ENCODE data around the gene AHI1. TPM values are rescaled to one million over a fixed set of nuclear protein-coding genes. Genes with fewer than 3 reads are reported as not detected.

Gene AHI1
- total RNA-seq, 2 experiments from 2014 or later: 10.8 to 14.0 TPM

DNA sequence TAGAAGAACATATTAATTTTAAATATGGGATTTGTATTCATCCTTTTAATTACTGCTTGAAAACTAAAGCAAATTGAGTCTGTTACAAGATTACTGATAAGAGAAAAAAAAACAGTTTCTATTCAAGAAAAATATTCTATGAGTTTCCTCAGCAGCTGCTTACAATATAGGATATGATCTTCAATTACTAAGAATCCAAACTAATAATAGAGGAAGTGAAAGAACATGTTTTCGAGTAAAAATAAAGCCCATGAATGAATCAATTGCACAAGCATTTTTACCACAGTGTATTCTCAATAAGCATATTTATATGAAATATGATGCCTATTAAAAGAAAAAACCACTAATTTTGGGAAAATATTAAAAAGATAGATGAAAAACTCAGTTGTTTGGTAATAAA is 63.4 kb downstream of the AHI1 start:
- no peak for DNase-seq
- Mint-ChIP-seq H3K9me3 (peaks cover 3% of the 10 kb centered on the region), H3K27ac (no peak overlapping the region), H3K4me1 (peaks cover 3% of the 10 kb centered on the region), H3K4me3 (no peak overlapping the region), H3K36me3 (ENCODE audit: low read depth) (peaks cover 2% of the 10 kb centered on the region), H3K27me3 (no peaks in the 10 kb centered on the region)
- POLR2A ChIA-PET: no interaction called here
- CTCF ChIA-PET: no interaction called here

DNA sequence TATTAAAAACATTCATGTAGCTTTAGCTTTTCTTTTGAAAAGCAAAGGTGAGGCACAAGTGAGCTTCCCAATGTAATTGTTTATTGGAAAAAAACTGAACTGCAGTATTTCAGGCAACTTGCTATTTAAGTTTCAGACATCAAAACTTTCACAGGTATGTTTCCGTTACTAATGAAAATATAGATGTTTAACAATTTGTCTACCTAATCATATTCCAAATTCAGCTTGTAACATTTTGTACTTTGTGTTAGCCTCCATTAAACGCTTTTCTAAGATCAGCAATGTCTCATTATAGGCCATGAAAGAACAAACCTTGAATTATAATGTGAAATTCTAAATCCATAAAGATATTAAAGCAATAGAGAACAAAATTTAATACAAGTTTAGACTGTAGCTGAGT is 69.5 kb downstream of the AHI1 start:
- H3K4me3 Mint-ChIP-seq: no peak overlapping the region
- DNase-seq: no peak
- H3K9me3 Mint-ChIP-seq: no peaks in the 10 kb centered on the region
- POLR2A ChIA-PET: no interaction called here
- peaks cover 9% of the 10 kb centered on the region for H3K4me1 Mint-ChIP-seq
- no peaks in the 10 kb centered on the region for H3K27me3 Mint-ChIP-seq
- no peak overlapping the region for H3K27ac Mint-ChIP-seq
- CTCF ChIA-PET: interaction anchor here (0.6 to 1.5 kb wide), 2 partner anchors 10 to 806 kb away, joined by 3 to 6 read pairs; no protein-coding TSS in a partner anchor
- peaks cover 2% of the 10 kb centered on the region for H3K36me3 Mint-ChIP-seq (ENCODE audit: low read depth)

DNA sequence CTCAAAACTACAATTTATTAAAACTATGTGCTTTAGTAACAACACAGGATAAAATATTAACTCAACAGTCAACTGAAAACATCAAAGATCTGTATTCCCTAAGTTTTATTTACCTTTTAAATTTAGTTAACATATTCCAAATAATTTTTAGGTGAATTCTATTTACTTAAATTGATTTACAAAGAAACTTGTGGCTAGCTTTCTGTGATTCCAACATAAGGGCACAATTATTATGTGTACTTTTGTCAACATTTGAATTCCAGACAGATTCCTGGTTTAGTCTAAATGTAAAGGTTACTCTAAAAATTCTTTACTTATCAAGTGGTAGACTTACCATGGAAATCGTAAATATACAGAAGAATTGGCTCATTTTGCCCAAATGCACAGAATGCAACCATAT is 70.7 kb downstream of the AHI1 start:
- Mint-ChIP-seq H3K27me3 (no peaks in the 10 kb centered on the region), H3K36me3 (ENCODE audit: low read depth) (no peaks in the 10 kb centered on the region), H3K4me3 (no peak overlapping the region), H3K9me3 (no peaks in the 10 kb centered on the region), H3K4me1 (peaks cover 9% of the 10 kb centered on the region), H3K27ac (no peak overlapping the region)
- ChIA-PET CTCF (no interaction called here), POLR2A (no interaction called here)
- no peak for DNase-seq

DNA sequence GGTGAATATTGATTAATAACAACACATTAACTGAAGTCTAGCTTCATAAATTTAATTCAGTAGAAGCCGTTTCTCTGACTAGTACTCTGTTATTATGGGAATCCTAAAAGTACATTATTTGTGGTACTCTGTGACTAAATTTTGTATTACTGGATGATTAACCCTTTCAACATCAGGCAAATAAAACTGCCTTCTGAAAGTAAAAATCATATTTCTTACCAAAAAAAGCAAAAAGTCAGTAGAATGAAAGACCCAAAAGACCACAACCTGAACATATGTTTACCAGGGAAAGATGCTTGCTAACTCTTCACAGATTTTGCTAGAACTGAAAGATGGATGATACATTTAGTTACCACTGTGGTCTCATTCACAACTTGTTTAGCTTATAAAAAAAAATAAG is 73.2 kb downstream of the AHI1 start:
- no peak overlapping the region for H3K27ac Mint-ChIP-seq
- ChIA-PET POLR2A (no interaction called here), CTCF (interaction anchor here (0.9 to 1.3 kb wide), 2 partner anchors 74 to 339 kb away, joined by 3 read pairs; no protein-coding TSS in a partner anchor)
- H3K36me3 Mint-ChIP-seq (ENCODE audit: low read depth): peaks cover 3% of the 10 kb centered on the region
- no peaks in the 10 kb centered on the region for H3K27me3 Mint-ChIP-seq
- no peaks in the 10 kb centered on the region for H3K9me3 Mint-ChIP-seq
- no peak overlapping the region for H3K4me3 Mint-ChIP-seq
- DNase-seq: no peak
- H3K4me1 Mint-ChIP-seq: peaks cover 9% of the 10 kb centered on the region

- ChIA-PET POLR2A (no interaction called here), CTCF (interaction anchor here (0.6 to 1.3 kb wide), 3 partner anchors 75 to 338 kb away, joined by 3 read pairs; no protein-coding TSS in a partner anchor)
- peak; percentile 27 for DNase-seq
- H3K27me3 Mint-ChIP-seq: no peaks in the 10 kb centered on the region
- H3K36me3 Mint-ChIP-seq (ENCODE audit: low read depth): peaks cover 4% of the 10 kb centered on the region
- H3K4me3 Mint-ChIP-seq: no peak overlapping the region
- no peaks in the 10 kb centered on the region for H3K9me3 Mint-ChIP-seq
- no peak overlapping the region for H3K27ac Mint-ChIP-seq
- H3K4me1 Mint-ChIP-seq: peaks cover 9% of the 10 kb centered on the region
These were observed 73.9 kb downstream of the AHI1 start for GRCh38 chr6:135423649-135424128.

GRCh38 chr6:135419162-135419561 is 78.4 kb downstream of the AHI1 start:
- no peak for DNase-seq
- ChIA-PET CTCF (interaction anchor here (1.0 kb wide), 1 partner anchor 30 kb away, joined by 3 read pairs; no protein-coding TSS in a partner anchor), POLR2A (no interaction called here)
- Mint-ChIP-seq H3K27me3 (no peaks in the 10 kb centered on the region), H3K9me3 (no peaks in the 10 kb centered on the region), H3K4me3 (no peak overlapping the region), H3K27ac (no peak overlapping the region), H3K4me1 (peaks cover 4% of the 10 kb centered on the region), H3K36me3 (ENCODE audit: low read depth) (peaks cover 4% of the 10 kb centered on the region)

- Mint-ChIP-seq H3K27ac (no peak overlapping the region), H3K27me3 (no peaks in the 10 kb centered on the region), H3K36me3 (ENCODE audit: low read depth) (peaks cover 4% of the 10 kb centered on the region), H3K4me1 (peaks cover 2% of the 10 kb centered on the region), H3K9me3 (no peaks in the 10 kb centered on the region), H3K4me3 (no peak overlapping the region)
- DNase-seq: no peak
- POLR2A ChIA-PET: no interaction called here
- CTCF ChIA-PET: interaction anchor here (0.7 to 1.0 kb wide), 2 partner anchors 29 to 221 kb away, joined by 3 to 5 read pairs; no protein-coding TSS in a partner anchor
These were observed 79.3 kb downstream of the AHI1 start for GRCh38 chr6:135418040-135418760.

DNA sequence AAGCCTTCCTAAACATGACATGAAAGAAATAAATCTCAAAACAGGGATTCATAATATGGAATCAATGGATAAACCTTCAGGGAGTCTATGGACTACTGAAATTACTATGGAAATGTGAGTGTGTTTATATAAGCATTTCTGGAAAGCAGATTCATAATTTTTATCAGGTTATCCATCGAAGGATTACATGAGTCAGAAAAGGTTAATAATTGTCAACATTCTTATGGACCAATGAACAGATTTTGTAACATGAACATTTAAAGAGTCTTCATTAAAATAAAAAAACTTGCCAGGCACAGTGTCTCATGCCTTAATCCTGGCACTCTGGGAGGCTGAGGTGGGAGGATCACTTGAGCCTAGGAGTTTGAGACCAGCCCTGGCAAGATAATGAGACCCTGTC is 84.8 kb downstream of the AHI1 start:
- Mint-ChIP-seq H3K4me3 (no peak overlapping the region), H3K9me3 (no peaks in the 10 kb centered on the region), H3K4me1 (peaks cover 2% of the 10 kb centered on the region), H3K27me3 (no peaks in the 10 kb centered on the region), H3K36me3 (ENCODE audit: low read depth) (peaks cover 3% of the 10 kb centered on the region), H3K27ac (no peak overlapping the region)
- POLR2A ChIA-PET: no interaction called here
- CTCF ChIA-PET: no interaction called here
- DNase-seq: no peak

- H3K36me3 Mint-ChIP-seq (ENCODE audit: low read depth): peaks cover 3% of the 10 kb centered on the region
- POLR2A ChIA-PET: no interaction called here
- no peaks in the 10 kb centered on the region for H3K27me3 Mint-ChIP-seq
These were observed 85.7 kb downstream of the AHI1 start for GRCh38 chr6:135411849-135412248.

DNA sequence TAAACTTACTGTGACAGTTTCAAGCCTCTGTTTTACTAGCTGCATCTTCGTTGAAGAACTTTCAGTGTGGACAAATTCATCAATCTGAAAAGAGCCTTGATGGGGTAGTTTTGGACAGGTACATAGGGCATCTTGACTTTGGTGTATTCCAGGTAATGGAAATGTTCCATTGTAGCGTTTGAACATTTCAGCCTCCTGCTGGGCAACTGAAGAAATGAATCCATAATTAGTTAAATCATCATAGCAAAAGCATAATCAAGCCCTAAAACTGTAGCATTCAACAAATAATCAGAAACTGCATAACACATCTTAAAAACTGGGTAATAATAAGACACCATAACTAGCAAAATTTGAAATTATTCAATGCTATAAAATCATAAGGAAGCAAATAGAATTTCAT is 86.2 kb downstream of the AHI1 start:
- ChIA-PET POLR2A (no interaction called here), CTCF (no interaction called here)
- H3K36me3 Mint-ChIP-seq (ENCODE audit: low read depth): peaks cover 3% of the 10 kb centered on the region
- no peak overlapping the region for H3K4me3 Mint-ChIP-seq
- DNase-seq: no peak
- H3K4me1 Mint-ChIP-seq: peaks cover 2% of the 10 kb centered on the region
- H3K9me3 Mint-ChIP-seq: no peaks in the 10 kb centered on the region
- H3K27me3 Mint-ChIP-seq: no peaks in the 10 kb centered on the region
- no peak overlapping the region for H3K27ac Mint-ChIP-seq

More at GRCh38 chr6:135411849-135412248, 85.7 kb downstream of the AHI1 start:
- CTCF ChIA-PET: no interaction called here
- H3K27ac Mint-ChIP-seq: no peak overlapping the region
- no peak for DNase-seq
- H3K4me1 Mint-ChIP-seq: peaks cover 2% of the 10 kb centered on the region
- no peaks in the 10 kb centered on the region for H3K9me3 Mint-ChIP-seq
- H3K4me3 Mint-ChIP-seq: no peak overlapping the region

DNA sequence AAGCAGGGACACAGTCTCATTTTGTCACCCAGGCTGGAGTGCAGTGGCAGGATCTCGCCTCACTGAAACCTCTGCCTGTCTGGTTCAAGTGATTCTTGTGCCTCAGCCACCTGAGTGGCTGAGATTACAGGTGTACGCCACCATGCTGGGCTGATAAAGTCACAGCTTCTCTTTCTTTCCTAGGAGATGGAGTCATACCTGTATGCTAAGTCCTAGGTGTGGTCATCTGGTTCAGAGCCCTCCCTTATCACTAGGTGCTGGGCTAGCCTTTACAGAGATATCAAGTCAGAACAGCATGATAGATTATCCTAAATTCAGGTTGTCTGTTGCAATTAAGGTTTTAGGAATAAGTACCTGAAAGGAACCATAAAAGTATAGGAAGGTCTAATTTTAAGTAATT is 86.7 kb downstream of the AHI1 start:
- ChIA-PET POLR2A (no interaction called here), CTCF (no interaction called here)
- H3K4me1 Mint-ChIP-seq: peaks cover 2% of the 10 kb centered on the region
- H3K27ac Mint-ChIP-seq: no peak overlapping the region
- no peak overlapping the region for H3K4me3 Mint-ChIP-seq
- no peaks in the 10 kb centered on the region for H3K27me3 Mint-ChIP-seq
- H3K9me3 Mint-ChIP-seq: no peaks in the 10 kb centered on the region
- peaks cover 3% of the 10 kb centered on the region for H3K36me3 Mint-ChIP-seq (ENCODE audit: low read depth)
- no peak for DNase-seq

DNA sequence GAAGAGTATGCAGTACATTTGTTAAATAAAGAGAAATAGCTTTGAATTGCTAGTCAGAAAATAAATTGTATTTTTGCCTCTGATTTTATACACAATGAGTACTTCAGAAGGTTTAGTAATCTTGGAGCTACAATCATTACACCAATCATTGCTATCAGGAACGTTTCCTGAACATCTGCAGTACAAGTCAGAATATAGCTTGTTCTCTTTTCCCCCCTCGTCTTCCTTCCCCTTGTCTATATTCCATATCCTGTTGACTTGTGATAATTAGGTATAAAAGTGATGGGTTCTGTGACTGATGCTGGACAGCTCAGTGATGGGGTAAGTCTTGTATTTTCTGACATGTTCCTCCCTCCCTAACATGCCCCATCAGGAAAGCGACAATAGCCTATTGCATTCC is 94.0 kb downstream of the AHI1 start:
- H3K36me3 Mint-ChIP-seq (ENCODE audit: low read depth): peaks cover 4% of the 10 kb centered on the region
- no peaks in the 10 kb centered on the region for H3K4me1 Mint-ChIP-seq
- H3K4me3 Mint-ChIP-seq: no peak overlapping the region
- DNase-seq: no peak
- POLR2A ChIA-PET: no interaction called here
- no peaks in the 10 kb centered on the region for H3K27me3 Mint-ChIP-seq
- CTCF ChIA-PET: interaction anchor here (0.8 kb wide), 2 partner anchors 19 to 100 kb away, joined by 3 read pairs; no protein-coding TSS in a partner anchor
- no peak overlapping the region for H3K27ac Mint-ChIP-seq
- no peaks in the 10 kb centered on the region for H3K9me3 Mint-ChIP-seq

GRCh38 chr6:135402311-135402710 is 95.2 kb downstream of the AHI1 start:
- Mint-ChIP-seq H3K9me3 (no peaks in the 10 kb centered on the region), H3K4me3 (no peak overlapping the region), H3K36me3 (ENCODE audit: low read depth) (peaks cover 4% of the 10 kb centered on the region), H3K27me3 (no peaks in the 10 kb centered on the region), H3K27ac (no peak overlapping the region), H3K4me1 (no peaks in the 10 kb centered on the region)
- POLR2A ChIA-PET: no interaction called here
- CTCF ChIA-PET: no interaction called here
- no peak for DNase-seq
